SK-N-SH (cell line): Measurements from ENCODE around the gene ILF3. TPM values are rescaled to one million over a fixed set of nuclear protein-coding genes. Genes with fewer than 3 reads are reported as not detected.

Experiments
- CTCF ChIA-PET: fragments of 300-600, 350-600 bp; formaldehyde crosslinking; extraction: SDS; loops from one replicate; lab custom pipeline; 2021; lab: Yijun Ruan, JAX
- POLR2A ChIA-PET: fragments of 350-600 bp; sonication (Branson Sonifier 250); formaldehyde crosslinking; extraction: SDS; loops from one replicate; lab custom pipeline; 2020; ENCODE audit warnings: antibody characterized with exemption, inconsistent platforms; lab: Yijun Ruan, JAX
- DNase-seq: peaks from one replicate; pipeline ENCODE4 v3.0.0; 2012
- H2AFZ ChIP-seq: fragments of 200-600 bp; sonication (generic); 2 replicates; pipeline ENCODE4 v1.8.1; 2016; ENCODE audit warnings: antibody characterized with exemption, mild to moderate bottlenecking, low read depth
- H3F3A ChIP-seq: fragments of 200-600 bp; sonication (generic); replicated peaks from 2 replicates; pipeline ENCODE3; 2016; ENCODE audit warnings: antibody characterized with exemption, mild to moderate bottlenecking; ENCODE audit not compliant: insufficient read depth
- H3K27ac ChIP-seq, 2 experiments: fragments of 200-500 bp in 1 of 2; fragments of 200-600 bp in 1 of 2; sonication (Bioruptor generic) in 1 of 2; sonication (generic), shearing (Covaris generic) in 1 of 2; 2 replicates each; pipeline versions ENCODE4 v1.5.1 to v1.6.1; 2014 to 2016; ENCODE audit warnings: low read depth in 2 of 2, inconsistent platforms in 1 of 2, low read length in 1 of 2, mild to moderate bottlenecking in 1 of 2, mixed read lengths in 1 of 2
- H3K27me3 ChIP-seq: fragments of 200-600 bp; sonication (generic), shearing (Covaris generic); 2 replicates; pipeline ENCODE4 v1.6.1; 2016; ENCODE audit warnings: mixed run types; ENCODE audit not compliant: insufficient read depth
- H3K36me3 ChIP-seq, 2 experiments: fragments of 200-500 bp in 1 of 2; fragments of 200-600 bp in 1 of 2; sonication (Bioruptor generic) in 1 of 2; sonication (generic) in 1 of 2; replicated peaks in 1 of 2; 2 replicates each; pipeline versions ENCODE3 to v1.5.1; 2014 to 2016; ENCODE audit warnings: low read length in 1 of 2, mild to moderate bottlenecking in 1 of 2; ENCODE audit not compliant: insufficient read depth in 2 of 2, control insufficient read depth in 1 of 2
- H3K4me1 ChIP-seq, 2 experiments: fragments of 200-500 bp in 1 of 2; fragments of 200-600 bp in 1 of 2; sonication (Bioruptor generic) in 1 of 2; sonication (generic), shearing (Covaris generic) in 1 of 2; 2 replicates each; pipeline versions ENCODE4 v1.5.1 to v1.6.1; 2014 to 2016; ENCODE audit warnings: low read depth in 1 of 2, low read length in 1 of 2, mixed run types in 1 of 2; ENCODE audit not compliant: insufficient read depth in 2 of 2, control insufficient read depth in 1 of 2
- H3K4me2 ChIP-seq: fragments of 200-600 bp; sonication (generic), shearing (Covaris generic); 2 replicates; pipeline ENCODE4 v1.6.1; 2017; ENCODE audit warnings: mixed run types
- H3K4me3 ChIP-seq, 2 experiments: fragments of 200-500 bp in 1 of 2; fragments of 200-600 bp in 1 of 2; sonication (Bioruptor generic) in 1 of 2; sonication (generic), shearing (Covaris generic) in 1 of 2; 2 replicates each; pipeline versions ENCODE4 v1.5.1 to v1.8.1; 2014 to 2016; ENCODE audit warnings: low read depth in 2 of 2, inconsistent platforms in 1 of 2, low read length in 1 of 2, mild to moderate bottlenecking in 1 of 2, mixed read lengths in 1 of 2, moderate library complexity in 1 of 2
- H3K79me2 ChIP-seq: fragments of 200-600 bp; sonication (generic); 2 replicates; pipeline ENCODE4 v1.8.1; 2017; ENCODE audit warnings: mild to moderate bottlenecking; ENCODE audit not compliant: insufficient read depth
- H3K9ac ChIP-seq: fragments of 200-600 bp; sonication (generic); 2 replicates; pipeline ENCODE4 v1.6.1; 2017; ENCODE audit warnings: mixed run types
- H3K9me2 ChIP-seq: fragments of 200-600 bp; sonication (generic); 2 replicates; pipeline ENCODE4 v1.6.1; 2017; ENCODE audit warnings: mixed run types
- H3K9me3 ChIP-seq: fragments of 200-600 bp; sonication (generic); 2 replicates; pipeline ENCODE4 v1.6.1; 2017; ENCODE audit warnings: mixed run types, mild to moderate bottlenecking, moderate library complexity
- H4K20me1 ChIP-seq: fragments of 200-600 bp; sonication (generic); 2 replicates; pipeline ENCODE4 v1.6.1; 2017; ENCODE audit warnings: mild to moderate bottlenecking, mixed run types; ENCODE audit not compliant: insufficient read depth
- EP300 ChIP-seq, 2 experiments: IDR thresholded peaks; 2 replicates each; pipeline versions ENCODE4 v1.4.0 to v1.6.1; 2012; ENCODE audit warnings: borderline replicate concordance in 1 of 2, low read depth in 1 of 2, low read length in 1 of 2
- EZH2phosphoT487 ChIP-seq: fragments of 200-600 bp; sonication (generic); IDR thresholded peaks from 2 replicates; pipeline ENCODE4 v1.6.1; 2017; ENCODE audit warnings: low read depth, mixed run types, mild to moderate bottlenecking, antibody characterized with exemption, moderate library complexity, borderline replicate concordance
- FOSL2 ChIP-seq: IDR thresholded peaks from 2 replicates; pipeline ENCODE4 v1.4.0; 2012; ENCODE audit warnings: low read depth, mild to moderate bottlenecking, moderate library complexity, borderline replicate concordance
- FOXM1 ChIP-seq: IDR thresholded peaks from 2 replicates; pipeline ENCODE4 v1.4.0; 2012; ENCODE audit warnings: low read depth, mild to moderate bottlenecking
- MEF2A ChIP-seq: IDR thresholded peaks from 2 replicates; pipeline ENCODE4 v1.4.0; 2012; ENCODE audit warnings: low read depth, borderline replicate concordance
- NFIC ChIP-seq: IDR thresholded peaks from 2 replicates; pipeline ENCODE4 v1.4.0; 2012; ENCODE audit warnings: borderline replicate concordance
- POLR2AphosphoS5 ChIP-seq: IDR thresholded peaks from 2 replicates; pipeline ENCODE4 v1.6.1; 2012; ENCODE audit warnings: low read depth, low read length
- RAD21 ChIP-seq: IDR thresholded peaks from 2 replicates; pipeline ENCODE4 v1.6.1; 2012; ENCODE audit warnings: mild to moderate bottlenecking, low read length
- RCOR1 ChIP-seq: fragments of 150-350 bp; IDR thresholded peaks from 2 replicates; pipeline ENCODE4 v1.6.1; 2017; ENCODE audit warnings: antibody characterized with exemption, low read length
- RFX5 ChIP-seq: IDR thresholded peaks from 2 replicates; pipeline ENCODE4 v1.6.1; 2012; ENCODE audit warnings: mild to moderate bottlenecking, improper control_type of control experiment, low read length
- RXRA ChIP-seq: IDR thresholded peaks from 2 replicates; pipeline ENCODE4 v1.4.0; 2012; ENCODE audit warnings: low read depth, mild to moderate bottlenecking, borderline replicate concordance
- TCF12 ChIP-seq: IDR thresholded peaks from 2 replicates; pipeline ENCODE4 v1.4.0; 2012
- TEAD4 ChIP-seq: IDR thresholded peaks from 2 replicates; pipeline ENCODE4 v1.4.0; 2012; ENCODE audit warnings: mild to moderate bottlenecking, borderline replicate concordance; ENCODE audit not compliant: insufficient read depth
- YY1 ChIP-seq: IDR thresholded peaks from 2 replicates; pipeline ENCODE4 v1.4.0; 2012; ENCODE audit warnings: low read depth, mild to moderate bottlenecking
- WGBS: methylation state at CpG from one replicate; pipeline ENCODE4 v1.1.6; 2017; ENCODE audit warnings: low lambda C conversion rate; 5-methylcytosine and 5-hydroxymethylcytosine counted together
- polyA plus RNA-seq, 3 experiments: library from polyadenylated mRNA; depleted of rRNA; stranded (reverse); fragments of >200 nt; gene quantifications; 2 replicates each; pipeline ENCODE4 v1.2.3, GENCODE V29; 2012
- TF ChIP-seq, protein P1 (sequence below): fragments of 150-350 bp; IDR thresholded peaks from 2 replicates; pipeline ENCODE4 v1.6.1; 2017; ENCODE audit warnings: antibody characterized with exemption, low read length, low read depth, borderline replicate concordance
- TF ChIP-seq, protein P2 (sequence below): IDR thresholded peaks from 2 replicates; pipeline ENCODE4 v1.4.0; 2012; ENCODE audit warnings: low read depth, borderline replicate concordance

Gene ILF3
- polyA plus RNA-seq, 1 of the 3 experiments (the other 2 are of a cell fraction) = 229 TPM

DNA sequence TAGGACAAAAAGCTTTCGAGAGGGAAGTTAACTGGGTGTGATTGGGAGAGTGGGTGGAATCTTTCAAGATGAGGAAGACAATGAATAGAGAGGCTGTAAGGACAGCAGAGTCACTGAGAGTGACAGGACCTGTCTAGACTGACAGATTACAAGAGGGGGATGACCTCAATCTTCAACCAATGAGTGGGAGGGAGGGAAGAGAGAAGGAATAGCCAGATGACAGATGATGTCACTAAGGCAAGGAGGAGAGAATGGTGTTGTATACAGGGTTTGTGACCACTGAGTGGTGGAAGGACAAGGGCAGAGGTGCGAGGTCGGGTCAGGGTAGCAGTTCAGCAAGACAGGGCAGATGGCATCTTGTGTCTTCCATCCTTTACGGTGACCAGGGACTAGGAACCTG, 5.8 kb upstream of the ILF3 start:
- Histone ChIP-seq H3K9me2 (no peaks in the 10 kb centered on the region), H2AFZ (no peak overlapping the region), H3K27me3 (no peaks in the 10 kb centered on the region), H3K4me3 (no peak overlapping the region), H3K9me3 (no peaks in the 10 kb centered on the region), H4K20me1 (no peaks in the 10 kb centered on the region), H3F3A (peaks cover 20% of the 10 kb centered on the region), H3K79me2 (peaks cover 11% of the 10 kb centered on the region), H3K36me3 (no peaks in the 10 kb centered on the region), H3K27ac (no peak overlapping the region), H3K4me1 (peaks cover 10 to 14% of the 10 kb centered on the region in 2 experiments; a peak in 3 of 4 replicates), H3K9ac (no peak overlapping the region), H3K4me2 (no peak overlapping the region)
- no peak for DNase-seq
- WGBS = 86% methylated on average over 4 of the region's 4 CpGs
- CTCF ChIA-PET = interaction anchor here (0.8 to 15.7 kb wide), 4 partner anchors 8 to 244 kb away, joined by 3 to 330 read pairs (median 4); no protein-coding TSS in a partner anchor
- no peak for TF ChIP-seq FOSL2
- no peak for TF ChIP-seq TCF12
- TF ChIP-seq EP300 (IDR thresholded peaks at IDR 0.05; ENCODE audit: borderline replicate concordance in 1 of 2, low read depth in 1 of 2, low read length in 1 of 2) = no peak
- POLR2A ChIA-PET = no interaction called here

DNA sequence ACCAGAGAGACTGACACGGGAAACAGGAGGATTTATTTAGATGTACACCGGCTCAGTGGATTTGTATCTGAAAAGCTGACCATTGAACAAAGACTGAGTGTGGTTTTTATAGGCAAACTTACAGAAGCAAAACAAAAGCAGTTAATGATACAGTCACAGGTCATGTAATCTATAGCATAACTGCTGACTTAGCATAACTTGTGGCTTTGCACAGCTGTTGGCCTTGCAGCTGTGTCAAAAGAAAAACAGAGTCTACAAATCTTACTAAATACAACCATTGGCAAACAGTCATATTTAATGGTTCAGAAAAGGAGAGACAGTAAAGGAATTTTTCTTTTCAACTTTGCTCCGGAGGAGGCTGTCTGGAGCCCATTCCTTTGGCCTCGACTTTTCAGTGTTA, 2.3 kb upstream of the ILF3 start:
- WGBS = 98% methylated on average over 4 of the region's 4 CpGs
- Histone ChIP-seq H3K27me3 (no peaks in the 10 kb centered on the region), H3K9me3 (no peaks in the 10 kb centered on the region), H3K27ac (no peak overlapping the region), H2AFZ (no peak overlapping the region), H3K9ac (no peak overlapping the region), H3K9me2 (no peaks in the 10 kb centered on the region), H3K79me2 (peaks cover 35% of the 10 kb centered on the region), H3K4me2 (no peak overlapping the region), H3K36me3 (peaks cover 0 to 9% of the 10 kb centered on the region in 2 experiments), H3F3A (peaks cover 18% of the 10 kb centered on the region), H3K4me3 (no peak overlapping the region), H4K20me1 (peaks cover 22% of the 10 kb centered on the region), H3K4me1 (peaks cover 0 to 9% of the 10 kb centered on the region in 2 experiments; a peak in 3 of 4 replicates)
- CTCF ChIA-PET = interaction anchor here (0.6 to 15.7 kb wide), 5 partner anchors 22 to 226 kb away, joined by 3 to 330 read pairs (median 4); no protein-coding TSS in a partner anchor
- TF ChIP-seq POLR2AphosphoS5 (no peak), YY1 (no peak), EP300 (IDR thresholded peaks at IDR 0.05; ENCODE audit: borderline replicate concordance in 1 of 2, low read depth in 1 of 2, low read length in 1 of 2) (no peak), RCOR1 (no peak), TEAD4 (no peak), RXRA (no peak), RAD21 (no peak), EZH2phosphoT487 (no peak), NFIC (no peak), FOXM1 (no peak), MEF2A (no peak), RFX5 (no peak)
- TF ChIP-seq, protein P1, sequence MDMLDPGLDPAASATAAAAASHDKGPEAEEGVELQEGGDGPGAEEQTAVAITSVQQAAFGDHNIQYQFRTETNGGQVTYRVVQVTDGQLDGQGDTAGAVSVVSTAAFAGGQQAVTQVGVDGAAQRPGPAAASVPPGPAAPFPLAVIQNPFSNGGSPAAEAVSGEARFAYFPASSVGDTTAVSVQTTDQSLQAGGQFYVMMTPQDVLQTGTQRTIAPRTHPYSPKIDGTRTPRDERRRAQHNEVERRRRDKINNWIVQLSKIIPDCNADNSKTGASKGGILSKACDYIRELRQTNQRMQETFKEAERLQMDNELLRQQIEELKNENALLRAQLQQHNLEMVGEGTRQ = no peak
- TF ChIP-seq, protein P2, sequence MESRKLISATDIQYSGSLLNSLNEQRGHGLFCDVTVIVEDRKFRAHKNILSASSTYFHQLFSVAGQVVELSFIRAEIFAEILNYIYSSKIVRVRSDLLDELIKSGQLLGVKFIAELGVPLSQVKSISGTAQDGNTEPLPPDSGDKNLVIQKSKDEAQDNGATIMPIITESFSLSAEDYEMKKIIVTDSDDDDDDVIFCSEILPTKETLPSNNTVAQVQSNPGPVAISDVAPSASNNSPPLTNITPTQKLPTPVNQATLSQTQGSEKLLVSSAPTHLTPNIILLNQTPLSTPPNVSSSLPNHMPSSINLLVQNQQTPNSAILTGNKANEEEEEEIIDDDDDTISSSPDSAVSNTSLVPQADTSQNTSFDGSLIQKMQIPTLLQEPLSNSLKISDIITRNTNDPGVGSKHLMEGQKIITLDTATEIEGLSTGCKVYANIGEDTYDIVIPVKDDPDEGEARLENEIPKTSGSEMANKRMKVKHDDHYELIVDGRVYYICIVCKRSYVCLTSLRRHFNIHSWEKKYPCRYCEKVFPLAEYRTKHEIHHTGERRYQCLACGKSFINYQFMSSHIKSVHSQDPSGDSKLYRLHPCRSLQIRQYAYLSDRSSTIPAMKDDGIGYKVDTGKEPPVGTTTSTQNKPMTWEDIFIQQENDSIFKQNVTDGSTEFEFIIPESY = no peak
- DNase-seq = no peak
- POLR2A ChIA-PET = no interaction called here
